NCI-H526 (cell line): Measurements from ENCODE around the gene OGFOD2.
"Not testable (repeated sequence)": the region's sequence is repeated elsewhere in the genome, so short reads cannot be mapped to it uniquely, and the experiment has no call there.

ENCODE experiments used
- DNase-seq, 2 experiments: peaks; one replicate each; lab custom pipeline; 2025; lab: John Stamatoyannopoulos, UW

The OGFOD2 gene

GRCh38 chr12:122974892-122975789, at the start of gene OGFOD2:
TSS of gene OGFOD2 (plus strand) at chr12:122975244. CDS start at chr12:122975252, 8 bp downstream.
- peak; percentile 85 to 96 for DNase-seq

- DNase-seq = no peak
These were observed 47.2 kb upstream of the OGFOD2 start for GRCh38 chr12:122927756-122928403.

- no peak for DNase-seq
These were observed 46.5 kb upstream of the OGFOD2 start for GRCh38 chr12:122928404-122929147.

GRCh38 chr12:122929148-122929538, 45.9 kb upstream of the OGFOD2 start:
- no peak for DNase-seq

- no peak for DNase-seq
These were observed 45.2 kb upstream of the OGFOD2 start for GRCh38 chr12:122929812-122930211.

- DNase-seq = no peak
These were observed 42.8 kb upstream of the OGFOD2 start for GRCh38 chr12:122932207-122932606.

- DNase-seq = peak in 1 of 2 experiments; percentile 25
These were observed 40.3 kb upstream of the OGFOD2 start for GRCh38 chr12:122934722-122935121.

- no peak for DNase-seq
These were observed 39.7 kb upstream of the OGFOD2 start for GRCh38 chr12:122935318-122935717.

- peak in 1 of 2 experiments; percentile 28 for DNase-seq
These were observed 37.4 kb upstream of the OGFOD2 start for GRCh38 chr12:122937622-122938091.

GRCh38 chr12:122939125-122939524, 35.9 kb upstream of the OGFOD2 start:
- DNase-seq = no peak

- DNase-seq = not testable (repeated sequence)
These were observed 33.7 kb upstream of the OGFOD2 start for GRCh38 chr12:122941351-122941750.

GRCh38 chr12:122942637-122943036, 32.4 kb upstream of the OGFOD2 start:
- no peak for DNase-seq

- no peak for DNase-seq
These were observed 31.8 kb upstream of the OGFOD2 start for GRCh38 chr12:122943196-122943595.

GRCh38 chr12:122944605-122945592, 30.1 kb upstream of the OGFOD2 start:
- peak; percentile 94 to 97 for DNase-seq

GRCh38 chr12:122946690-122947341, 28.2 kb upstream of the OGFOD2 start:
- peak; percentile 32 to 65 for DNase-seq

- DNase-seq = no peak
These were observed 27.7 kb upstream of the OGFOD2 start for GRCh38 chr12:122947352-122947792.

- no peak for DNase-seq
These were observed 26.4 kb upstream of the OGFOD2 start for GRCh38 chr12:122948605-122949004.

GRCh38 chr12:122949405-122949804, 25.6 kb upstream of the OGFOD2 start:
- DNase-seq = no peak

- DNase-seq = no peak
These were observed 25.0 kb upstream of the OGFOD2 start for GRCh38 chr12:122949816-122950675.
